Measurements from ENCODE around the gene DMD.
"Not testable (repeated sequence)": the region's sequence is repeated elsewhere in the genome, so short reads cannot be mapped to it uniquely, and the experiment has no call there.

Gene DMD

GRCh38 chrX:31665454-31665853, 1545.9 kb downstream of the DMD start:
- no peak for DNase-seq

DNA sequence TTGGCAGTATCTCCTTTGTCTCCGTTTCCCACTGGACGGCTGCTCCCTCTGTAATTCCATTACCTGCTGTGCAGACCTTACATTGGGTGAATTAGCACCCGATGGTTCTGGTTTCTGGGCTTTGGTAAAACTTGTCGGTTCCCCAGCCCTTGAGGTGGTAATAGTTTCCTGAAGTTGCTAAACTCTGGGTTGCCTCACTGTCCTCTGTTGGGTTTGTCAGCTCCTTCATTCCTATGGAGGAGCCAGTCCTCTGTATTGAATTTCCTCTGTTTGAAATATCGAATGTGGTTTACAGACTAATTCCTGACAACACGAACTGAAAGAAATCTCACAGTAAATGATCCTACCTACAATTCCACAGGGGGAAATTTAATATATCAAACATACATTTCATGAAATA, 1548.2 kb downstream of the DMD start:
- no peak for DNase-seq

- no peak for DNase-seq
These were observed 1550.0 kb downstream of the DMD start for GRCh38 chrX:31661280-31661810.

DNA sequence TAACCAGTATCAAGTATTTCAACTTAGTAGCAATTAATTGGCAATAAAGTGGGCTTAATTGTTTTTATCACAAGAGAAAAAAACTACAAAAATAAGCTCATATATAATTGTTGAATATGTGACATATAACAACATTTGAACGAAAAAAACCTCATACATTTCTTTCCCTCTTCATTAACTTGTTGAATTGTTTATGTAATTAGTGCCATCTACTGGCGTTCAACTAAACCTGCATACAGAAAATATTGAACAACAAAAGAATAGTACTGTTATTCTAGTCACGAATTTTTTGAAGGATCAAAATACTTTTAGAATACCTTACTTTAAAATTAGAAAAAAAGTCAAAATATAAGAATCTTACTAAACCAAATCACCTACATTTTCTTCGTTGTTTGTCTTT, 1553.0 kb downstream of the DMD start:
- DNase-seq: no peak

GRCh38 chrX:31656013-31656412, 1555.3 kb downstream of the DMD start:
- DNase-seq: no peak

GRCh38 chrX:31653422-31653821, 1557.9 kb downstream of the DMD start:
- DNase-seq: no peak

DNA sequence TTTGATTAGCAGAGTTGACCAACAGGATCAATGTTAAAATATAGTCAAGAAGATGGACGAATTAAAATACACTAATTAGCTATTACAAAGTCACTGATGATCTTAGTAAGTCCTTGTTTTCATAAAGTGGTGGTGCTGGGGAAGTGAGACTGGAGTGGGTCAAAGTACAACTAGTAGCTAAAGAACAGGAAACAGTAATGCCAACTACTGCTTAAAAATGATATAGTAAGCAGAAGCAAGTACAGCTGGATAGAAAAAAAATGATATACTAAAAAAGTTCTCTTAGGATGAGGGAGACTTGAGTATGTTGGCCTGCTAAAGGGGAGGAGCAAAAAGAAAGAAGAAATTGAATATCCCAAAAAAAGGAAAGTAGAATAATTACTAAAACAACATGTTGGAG, 1558.7 kb downstream of the DMD start:
- no peak for DNase-seq

DNA sequence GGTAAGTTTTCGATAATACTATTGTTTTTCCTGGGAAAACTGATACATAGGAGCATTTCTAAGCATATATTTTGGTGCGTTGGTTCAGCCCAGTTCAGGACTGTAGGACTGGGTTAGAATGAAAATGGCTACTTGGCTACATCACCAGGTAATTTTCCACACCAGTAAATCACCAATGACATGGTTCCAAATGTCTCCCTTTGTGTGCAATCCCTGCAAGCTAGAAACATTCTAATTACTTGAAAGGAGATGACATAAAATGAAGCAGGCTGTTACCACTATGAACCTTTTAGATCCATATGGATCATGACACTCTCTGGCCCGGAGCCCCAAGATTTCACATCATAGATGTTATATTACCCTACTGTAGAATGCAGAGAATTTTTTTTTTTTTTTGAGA, 1562.1 kb downstream of the DMD start:
- DNase-seq: no peak

GRCh38 chrX:31633349-31633748, 1578.0 kb downstream of the DMD start:
- no peak for DNase-seq

- no peak for DNase-seq
These were observed 1582.2 kb downstream of the DMD start for GRCh38 chrX:31629195-31629594.

- no peak for DNase-seq
These were observed 1602.2 kb downstream of the DMD start for GRCh38 chrX:31609130-31609529.

DNA sequence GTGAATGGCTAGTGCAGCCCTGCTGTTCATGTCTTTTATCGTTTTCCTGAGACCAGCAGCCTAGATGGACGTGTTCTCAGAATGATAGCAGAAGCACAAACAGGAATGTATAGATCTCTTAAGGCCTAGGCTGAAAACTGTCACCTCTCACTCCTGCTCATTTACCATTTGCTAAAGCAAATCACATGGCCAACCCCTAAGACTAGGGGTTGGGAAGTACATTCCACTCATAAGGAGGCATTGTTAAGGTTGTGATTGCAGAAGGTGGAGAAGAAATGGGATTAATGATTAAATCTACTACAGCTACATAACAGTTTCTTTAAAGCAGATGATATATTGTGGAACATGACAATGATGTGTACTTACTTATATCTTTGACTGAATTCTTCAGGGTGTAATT, 1602.7 kb downstream of the DMD start:
- DNase-seq: no peak

DNA sequence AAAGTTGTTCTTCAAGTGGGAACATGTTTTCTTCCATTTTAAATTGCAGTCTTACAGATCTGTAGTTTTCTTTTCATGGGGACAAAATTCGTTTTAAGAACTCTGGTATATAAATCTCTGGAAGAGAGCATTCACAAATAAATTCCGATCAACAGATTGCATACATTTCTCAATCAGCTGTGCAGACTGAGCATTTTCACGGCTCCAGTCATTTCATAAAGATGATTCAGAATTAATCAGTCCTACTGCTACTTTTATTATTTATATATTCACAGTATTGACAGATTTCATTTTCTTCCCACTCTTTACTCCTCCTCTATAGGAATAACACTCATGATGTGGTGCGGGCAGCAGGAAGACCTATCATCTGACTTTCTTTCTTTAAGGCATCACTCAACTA, 1604.6 kb downstream of the DMD start:
- DNase-seq: no peak

DNA sequence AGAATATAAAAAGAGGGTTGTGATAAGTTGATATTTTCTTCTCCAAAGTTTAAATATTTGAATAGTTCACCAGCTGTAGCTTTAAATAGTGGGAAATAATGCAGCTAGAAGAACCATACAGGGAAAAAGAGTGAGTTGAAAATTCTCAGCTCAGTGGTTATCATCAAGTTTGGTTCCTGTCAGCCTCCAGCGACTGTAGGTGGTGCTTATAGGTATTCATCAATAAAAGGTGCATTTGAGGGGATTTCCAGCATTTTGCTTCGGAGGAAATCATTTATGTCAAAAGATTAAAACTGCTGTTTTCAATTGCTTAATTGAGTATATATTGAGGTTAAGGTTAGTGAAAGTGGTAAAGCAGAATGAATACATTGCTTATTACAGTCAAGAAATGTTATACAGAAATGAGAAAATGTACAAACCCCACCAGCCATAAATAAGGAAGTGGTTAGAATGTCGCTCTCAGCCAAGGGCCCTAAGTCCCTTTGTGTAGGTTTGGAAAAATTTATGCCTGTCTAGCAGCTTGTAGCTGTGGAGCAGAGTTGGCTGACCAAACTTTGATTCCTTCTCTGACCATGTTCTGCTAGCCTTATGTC, 1606.6 kb downstream of the DMD start:
- no peak for DNase-seq

DNA sequence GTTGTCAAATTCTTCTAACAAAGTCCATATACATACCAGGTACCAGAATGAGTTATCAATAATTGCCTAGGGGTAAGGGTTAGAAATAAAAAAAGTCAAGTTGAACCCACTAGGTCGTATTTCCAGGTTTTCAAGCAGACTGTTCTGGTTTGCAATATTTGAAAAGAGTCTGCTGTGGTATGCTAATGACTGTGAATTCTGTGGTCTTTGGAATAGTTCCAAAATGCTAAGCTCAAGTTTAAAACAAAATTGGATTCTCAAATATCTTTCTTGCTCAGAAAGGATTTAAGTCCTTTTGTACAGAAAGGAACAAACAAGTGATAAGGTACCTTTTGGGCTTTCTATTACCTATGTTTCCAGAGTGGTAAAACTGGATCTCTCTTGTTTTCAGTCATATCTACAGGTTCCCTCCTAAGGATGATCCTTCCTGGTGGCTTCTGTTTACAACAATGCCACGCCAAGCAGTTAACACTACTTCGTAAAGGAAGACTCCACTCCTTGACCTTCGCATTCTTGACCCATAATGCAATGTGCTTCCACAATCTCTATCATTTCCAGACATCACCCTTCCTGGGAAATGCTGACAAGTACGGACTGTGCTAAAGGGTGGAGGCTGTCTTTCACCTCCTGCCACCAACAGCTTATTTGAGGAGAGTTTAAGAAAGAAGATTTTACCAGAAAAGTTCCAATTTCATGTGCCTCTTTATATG, 1607.8 kb downstream of the DMD start:
- no peak for DNase-seq

- DNase-seq: no peak
These were observed 1610.5 kb downstream of the DMD start for GRCh38 chrX:31600823-31601222.

DNA sequence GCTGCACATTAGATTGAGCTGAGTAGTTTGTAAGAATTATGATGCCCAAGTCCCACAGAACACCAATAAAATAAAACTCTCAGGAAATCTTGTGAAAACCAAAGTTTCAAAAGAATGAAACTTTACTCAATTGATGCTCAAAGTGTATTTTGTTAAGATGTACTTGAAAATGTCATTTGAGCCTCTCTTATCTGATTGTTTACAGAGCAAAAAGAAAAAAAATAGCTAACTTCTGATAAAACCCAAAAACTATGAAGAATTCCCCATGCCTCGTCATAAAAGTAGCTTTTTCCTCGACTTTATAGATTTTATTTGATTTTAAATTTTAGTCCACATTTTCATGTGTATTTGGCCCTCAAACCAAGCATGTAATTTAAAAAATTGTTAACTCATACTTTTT, 1618.0 kb downstream of the DMD start:
- no peak for DNase-seq

DNA sequence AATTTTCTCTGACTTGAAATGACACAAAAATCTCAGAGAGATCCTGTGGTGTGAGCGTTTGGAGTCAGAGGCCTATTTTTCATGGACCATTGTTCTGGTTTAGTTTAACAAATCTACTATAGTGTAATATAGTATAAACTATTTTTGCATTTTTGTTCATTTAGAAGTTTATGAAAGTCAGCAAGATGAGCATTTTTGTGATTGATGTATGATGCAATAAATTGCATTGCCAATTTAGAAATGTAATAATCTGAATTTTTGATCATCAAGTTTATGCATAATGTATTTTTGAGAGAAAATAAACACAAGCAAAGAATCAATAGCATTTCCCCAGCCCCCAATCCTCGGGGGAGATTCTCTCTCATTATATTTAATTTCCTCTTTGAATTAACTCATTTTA, 1620.0 kb downstream of the DMD start:
- no peak for DNase-seq

GRCh38 chrX:31590581-31591114, 1620.7 kb downstream of the DMD start:
- no peak for DNase-seq

DNA sequence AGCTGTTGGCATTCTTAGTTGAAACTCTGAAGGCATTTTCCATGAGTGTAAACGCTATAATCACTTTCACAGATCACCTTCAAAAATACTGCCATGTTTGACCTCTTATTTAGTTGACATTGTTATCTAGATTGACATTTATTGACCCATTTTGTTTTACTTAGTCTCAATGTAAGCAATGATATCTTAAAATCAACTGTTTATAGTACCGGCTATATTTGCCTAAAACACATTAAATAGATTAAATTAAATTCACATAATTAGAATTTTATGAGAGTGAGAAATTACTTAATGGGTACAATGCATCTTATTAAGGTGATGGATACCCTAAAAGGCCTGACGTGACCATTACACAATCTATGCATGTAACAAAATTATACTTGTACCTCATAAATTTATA, 1621.8 kb downstream of the DMD start:
- no peak for DNase-seq

- no peak for DNase-seq
These were observed 1623.0 kb downstream of the DMD start for GRCh38 chrX:31588355-31588754.

DNA sequence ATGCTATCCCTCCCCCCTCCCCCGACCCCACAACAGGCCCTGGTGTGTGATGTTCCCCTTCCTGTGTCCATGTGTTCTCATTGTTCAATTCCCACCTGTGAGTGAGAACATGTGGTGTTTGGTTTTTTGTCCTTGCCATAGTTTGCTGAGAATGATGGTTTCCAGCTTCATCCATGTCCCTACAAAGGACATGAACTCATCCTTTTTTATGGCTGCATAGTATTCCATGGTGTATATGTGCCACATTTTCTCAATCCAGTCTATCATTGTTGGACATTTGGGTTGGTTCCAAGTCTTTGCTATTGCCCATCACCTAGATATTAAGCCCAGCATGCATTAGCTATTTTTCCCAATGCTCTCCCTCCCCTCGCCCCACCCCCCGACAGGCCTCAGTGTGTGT, 1627.5 kb downstream of the DMD start:
- not testable (repeated sequence) for DNase-seq

DNA sequence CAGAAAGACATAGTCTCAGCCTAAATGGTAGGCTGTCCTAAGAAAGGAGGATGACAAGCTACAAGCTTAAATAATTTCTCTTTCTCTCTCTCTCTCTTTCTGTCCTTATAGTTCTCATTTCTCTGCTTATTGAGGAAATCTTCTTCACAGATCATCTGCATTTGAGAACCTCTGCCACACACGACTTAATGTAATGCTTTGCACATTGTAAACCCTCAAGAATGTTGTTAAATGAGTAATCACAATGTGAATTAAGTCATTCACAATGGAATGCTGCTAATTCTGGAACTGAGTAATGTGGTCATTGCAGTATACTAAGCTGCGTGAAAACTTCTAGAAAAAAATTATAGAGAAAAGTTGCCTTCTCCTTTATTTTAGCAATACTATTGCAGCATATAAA, 1630.6 kb downstream of the DMD start:
- DNase-seq: no peak

DNA sequence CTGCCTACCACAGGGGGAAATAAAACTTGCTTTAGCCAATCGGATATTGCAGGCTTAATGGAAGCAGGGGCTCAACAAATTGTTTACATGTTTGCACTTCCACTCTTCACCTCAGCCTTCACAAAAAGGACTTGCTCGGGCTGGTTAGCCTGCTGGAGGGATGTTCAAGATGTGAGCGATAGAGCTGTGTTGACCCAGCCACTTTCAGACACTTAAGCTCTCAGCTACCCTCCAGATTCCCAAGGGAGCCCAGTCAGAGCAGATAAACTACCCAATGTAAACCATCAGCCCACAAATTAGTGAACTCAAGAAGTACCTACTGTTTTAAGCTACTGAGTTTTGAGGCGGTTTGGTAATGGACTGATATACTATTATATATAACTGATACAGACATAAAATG, 1631.1 kb downstream of the DMD start:
- no peak for DNase-seq

GRCh38 chrX:31572360-31572759, 1639.0 kb downstream of the DMD start:
- no peak for DNase-seq
